ENCODE measurements around the gene ALK.

The ALK gene

GRCh38 chr2:29528371-29528770 is 393.0 kb downstream of the ALK start:
- H3K4me1 ChIP-seq: peaks cover 0 to 14% (median 3%) of the 10 kb centered on the region in 4 donors
- intact Hi-C loops (cut with DNase I; ENCODE audit: low total_unique reads): no loop called here
- no peak for TF ChIP-seq CTCF (IDR thresholded peaks at IDR 0.05)
- H3K27ac ChIP-seq: no peak overlapping the region
- no peak overlapping the region for H3K4me3 ChIP-seq
- no peaks in the 10 kb centered on the region for H3K36me3 ChIP-seq
- no peaks in the 10 kb centered on the region for H3K9me3 ChIP-seq
- DNase-seq: no peak
- no peaks in the 10 kb centered on the region for H3K27me3 ChIP-seq

GRCh38 chr2:29527947-29528346 is 393.4 kb downstream of the ALK start:
- intact Hi-C loops (cut with DNase I; ENCODE audit: low total_unique reads): no loop called here
- H3K36me3 ChIP-seq: no peaks in the 10 kb centered on the region

GRCh38 chr2:29526587-29527586 is 394.5 kb downstream of the ALK start:
- no peak for DNase-seq
- peaks cover 0 to 14% (median 3%) of the 10 kb centered on the region in 4 donors for H3K4me1 ChIP-seq

More at GRCh38 chr2:29527947-29528346, 393.4 kb downstream of the ALK start:
- Histone ChIP-seq H3K27me3 (no peaks in the 10 kb centered on the region), H3K9me3 (no peaks in the 10 kb centered on the region), H3K4me3 (no peak overlapping the region), H3K4me1 (peaks cover 0 to 14% (median 3%) of the 10 kb centered on the region in 4 donors), H3K27ac (no peak overlapping the region)
- DNase-seq: no peak
- TF ChIP-seq CTCF (IDR thresholded peaks at IDR 0.05): no peak

GRCh38 chr2:29525921-29526320 is 395.5 kb downstream of the ALK start:
- Histone ChIP-seq H3K4me3 (no peak overlapping the region), H3K27ac (no peak overlapping the region), H3K9me3 (no peaks in the 10 kb centered on the region), H3K27me3 (peaks cover 0 to 5% of the 10 kb centered on the region in 2 donors), H3K4me1 (peaks cover 0 to 14% (median 3%) of the 10 kb centered on the region in 4 donors), H3K36me3 (no peaks in the 10 kb centered on the region)
- intact Hi-C loops (cut with DNase I; ENCODE audit: low total_unique reads): no loop called here
- no peak for DNase-seq
- no peak for TF ChIP-seq CTCF (IDR thresholded peaks at IDR 0.05)

More at GRCh38 chr2:29526587-29527586, 394.5 kb downstream of the ALK start:
- Histone ChIP-seq H3K27ac (no peak overlapping the region), H3K27me3 (peaks cover 0 to 5% of the 10 kb centered on the region in 2 donors), H3K36me3 (no peaks in the 10 kb centered on the region), H3K9me3 (no peaks in the 10 kb centered on the region), H3K4me3 (no peak overlapping the region)
- no peak for TF ChIP-seq CTCF (IDR thresholded peaks at IDR 0.05)
- intact Hi-C loops (cut with DNase I; ENCODE audit: low total_unique reads): no loop called here

DNA sequence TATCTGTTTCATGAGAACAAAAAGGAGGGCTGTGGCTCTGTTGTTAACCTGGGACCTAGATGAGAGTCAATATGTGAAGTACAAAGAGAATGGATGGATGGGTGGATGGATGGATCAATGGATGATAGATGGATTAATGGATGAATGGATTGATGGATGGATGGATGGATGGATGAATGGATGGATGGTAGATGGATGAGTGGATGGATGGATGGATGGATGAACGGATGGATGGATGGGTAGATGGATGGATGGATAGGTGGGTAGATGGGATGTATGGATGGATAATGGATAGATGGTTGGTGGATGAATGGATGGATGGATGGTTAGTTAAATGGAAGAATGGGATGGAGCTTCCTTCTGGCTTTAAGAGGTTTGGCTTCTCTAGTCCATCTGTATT is 396.7 kb downstream of the ALK start:
- Histone ChIP-seq H3K36me3 (no peaks in the 10 kb centered on the region), H3K4me3 (no peak overlapping the region), H3K27ac (no peak overlapping the region), H3K27me3 (peaks cover 0 to 5% of the 10 kb centered on the region in 2 donors), H3K4me1 (peaks cover 0 to 14% (median 3%) of the 10 kb centered on the region in 4 donors), H3K9me3 (no peaks in the 10 kb centered on the region)
- intact Hi-C loops (cut with DNase I; ENCODE audit: low total_unique reads): no loop called here
- DNase-seq: no peak
- no peak for TF ChIP-seq CTCF (IDR thresholded peaks at IDR 0.05)

All from tibial artery (tissue), 4 donors.